Stimulated activated CD4-positive, alpha-beta T cell treated with anti-CD3 and anti-CD28 coated beads, Interleukin-1b, Interleukin-23, amount 100 ng/mL, for 24 hours (primary cell): Measurements from ENCODE around the gene NPHP4.

Source experiments
- DNase-seq, 4 experiments: peaks; one replicate each; pipeline ENCODE4 v3.0.0-alpha.2; 2020; ENCODE audit warnings: low read depth in 4 of 4, low spot score in 1 of 4

Gene NPHP4

GRCh38 chr1:6004412-6005123 lies 12.3 kb upstream of the NPHP4 start:
- no peak for DNase-seq

GRCh38 chr1:6003568-6004411 lies 11.6 kb upstream of the NPHP4 start:
- no peak for DNase-seq

DNA sequence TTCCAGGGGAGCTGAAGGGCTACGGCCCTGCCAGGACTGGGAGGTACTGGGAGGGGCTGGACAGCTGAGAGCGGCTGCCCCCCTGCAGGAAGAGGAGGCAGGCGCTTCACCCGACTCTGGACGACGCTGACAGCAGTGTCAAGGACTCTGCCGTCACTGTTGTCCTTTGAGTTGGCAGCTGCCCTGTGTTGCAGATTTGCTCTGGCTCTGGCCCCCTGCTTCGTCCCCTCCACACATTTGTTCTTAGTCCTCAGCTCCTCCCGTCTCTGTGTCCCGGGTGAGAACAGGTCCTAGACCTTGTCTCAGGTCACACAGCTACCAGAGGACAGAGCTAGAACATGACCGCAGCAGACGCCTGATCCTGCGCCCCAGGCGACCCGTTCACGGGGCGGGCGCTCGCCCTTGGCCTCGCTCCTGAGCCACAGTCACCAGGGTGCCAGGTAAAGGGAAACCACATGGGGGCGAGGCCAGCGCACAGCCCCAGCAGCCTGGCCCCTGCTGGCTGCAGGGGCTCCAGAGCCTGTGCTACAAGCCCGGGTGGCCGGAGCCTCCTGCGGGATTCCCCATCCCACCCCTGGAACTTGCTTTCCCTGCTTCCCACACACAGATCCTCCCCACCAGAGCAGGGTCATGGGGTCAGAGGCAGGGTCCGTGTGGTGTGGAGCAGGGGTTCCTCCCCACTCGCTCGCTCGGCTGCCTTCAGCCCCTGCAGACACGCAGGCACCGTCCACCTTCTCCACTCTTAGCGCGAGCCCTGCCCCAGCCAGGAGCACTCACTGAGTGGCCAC lies 10.7 kb upstream of the NPHP4 start:
- DNase-seq, result no peak

DNA sequence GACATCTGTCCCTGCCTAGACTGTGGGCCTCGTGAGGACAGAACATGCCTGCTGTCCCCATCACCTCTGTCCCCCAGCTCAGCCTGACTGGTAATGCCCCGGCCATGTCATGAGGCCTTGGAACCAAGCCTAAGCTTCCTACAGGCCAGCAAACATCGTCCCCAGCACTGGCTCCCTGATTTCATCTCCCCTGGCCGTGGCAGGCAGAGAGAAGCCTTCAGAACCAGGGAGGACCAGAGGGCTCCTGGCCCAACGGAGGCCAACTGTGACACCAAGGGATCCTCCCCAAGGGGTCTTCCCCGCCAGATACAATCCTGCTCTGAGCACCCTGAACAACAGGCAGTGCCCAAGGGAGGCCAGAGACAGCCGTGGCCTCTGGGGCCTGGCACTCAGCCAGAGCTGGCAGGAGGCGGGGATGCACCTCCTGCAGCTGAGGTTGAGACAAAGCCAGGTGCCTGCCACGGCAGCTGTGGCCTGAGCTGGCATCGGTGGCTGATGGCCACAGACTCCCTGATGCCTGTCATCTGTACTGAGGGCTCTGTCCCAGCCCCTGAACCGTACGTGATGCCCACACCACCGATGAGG lies 9.9 kb upstream of the NPHP4 start:
- no peak for DNase-seq

GRCh38 chr1:6000444-6001288 lies 8.4 kb upstream of the NPHP4 start:
- no peak for DNase-seq

- DNase-seq, result no peak
These were observed 7.7 kb upstream of the NPHP4 start for GRCh38 chr1:5999711-6000443.

- no peak for DNase-seq
These were observed 6.7 kb upstream of the NPHP4 start for GRCh38 chr1:5998906-5999301.

DNA sequence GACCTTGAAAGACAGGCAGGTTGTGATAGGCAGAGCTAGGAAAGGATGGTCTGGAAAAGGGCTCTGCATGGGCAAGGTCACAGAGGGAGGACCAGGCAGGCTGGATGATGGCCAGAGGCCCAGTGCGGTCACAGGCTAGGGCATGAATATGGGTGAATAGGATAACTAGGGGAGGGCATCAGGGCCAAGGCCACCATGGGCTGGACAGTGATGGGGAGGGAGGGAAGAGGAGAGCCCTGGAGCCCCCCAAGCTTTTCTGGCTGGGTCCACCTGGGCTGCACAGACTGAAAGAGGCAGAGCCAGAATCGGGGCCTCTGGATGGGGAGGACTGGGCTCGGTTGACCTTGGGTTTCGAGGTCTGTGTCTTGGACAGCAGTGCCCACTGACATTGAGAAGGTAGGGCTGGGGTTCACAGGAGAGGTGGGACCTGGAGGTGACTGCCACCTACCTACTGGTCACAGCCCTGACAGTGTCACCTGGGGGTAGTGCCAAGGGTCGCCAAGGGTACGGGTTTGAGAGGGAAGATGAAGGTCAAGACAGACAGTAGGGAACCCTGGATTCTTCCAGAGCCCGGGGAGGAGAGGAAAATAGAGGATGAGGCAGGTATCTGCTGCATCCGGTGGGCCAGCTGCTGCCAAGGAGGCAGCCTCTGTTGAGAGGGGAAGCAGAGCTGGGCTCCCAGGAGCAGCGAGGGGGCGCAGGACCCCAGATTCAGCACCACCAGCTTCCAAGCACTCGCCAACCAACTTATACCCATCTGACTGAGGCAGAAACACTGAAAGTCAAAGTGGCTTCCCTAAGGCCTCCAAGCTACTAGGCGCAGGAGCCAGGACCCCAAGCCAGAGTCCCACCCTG lies 6.1 kb upstream of the NPHP4 start:
- no peak for DNase-seq

GRCh38 chr1:5997316-5997715 lies 5.1 kb upstream of the NPHP4 start:
- no peak for DNase-seq

DNA sequence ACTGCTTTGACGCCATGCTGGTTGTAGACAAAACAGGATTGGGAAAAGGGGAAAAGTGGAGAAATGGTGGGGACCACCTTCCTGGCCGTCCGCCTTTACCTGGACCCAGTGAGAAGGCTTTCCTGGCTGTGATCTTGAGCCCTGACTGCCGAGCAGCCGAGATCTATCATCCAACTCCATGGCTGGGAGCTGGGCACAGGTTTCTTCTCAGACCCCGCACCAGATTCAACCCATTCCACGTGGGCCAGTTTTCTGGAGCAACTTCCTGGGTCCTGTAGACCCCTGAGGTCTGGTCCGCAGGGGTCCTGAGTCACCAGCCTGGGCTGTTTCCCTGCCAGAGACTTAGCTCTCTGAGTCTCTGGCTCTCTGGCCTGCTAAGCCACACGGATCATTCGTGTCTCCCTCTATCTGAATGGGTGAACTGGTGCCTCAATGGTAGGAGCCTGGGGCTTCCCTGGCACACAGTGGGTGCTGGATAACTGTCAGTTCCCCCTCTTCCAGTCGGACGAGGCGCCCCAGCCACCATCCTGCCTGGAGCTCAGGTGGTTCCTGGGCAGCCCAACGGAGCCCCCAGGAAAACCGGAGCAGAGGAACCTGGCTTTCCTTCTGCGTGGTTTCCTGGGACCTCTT lies 4.5 kb upstream of the NPHP4 start:
- DNase-seq, result no peak

DNA sequence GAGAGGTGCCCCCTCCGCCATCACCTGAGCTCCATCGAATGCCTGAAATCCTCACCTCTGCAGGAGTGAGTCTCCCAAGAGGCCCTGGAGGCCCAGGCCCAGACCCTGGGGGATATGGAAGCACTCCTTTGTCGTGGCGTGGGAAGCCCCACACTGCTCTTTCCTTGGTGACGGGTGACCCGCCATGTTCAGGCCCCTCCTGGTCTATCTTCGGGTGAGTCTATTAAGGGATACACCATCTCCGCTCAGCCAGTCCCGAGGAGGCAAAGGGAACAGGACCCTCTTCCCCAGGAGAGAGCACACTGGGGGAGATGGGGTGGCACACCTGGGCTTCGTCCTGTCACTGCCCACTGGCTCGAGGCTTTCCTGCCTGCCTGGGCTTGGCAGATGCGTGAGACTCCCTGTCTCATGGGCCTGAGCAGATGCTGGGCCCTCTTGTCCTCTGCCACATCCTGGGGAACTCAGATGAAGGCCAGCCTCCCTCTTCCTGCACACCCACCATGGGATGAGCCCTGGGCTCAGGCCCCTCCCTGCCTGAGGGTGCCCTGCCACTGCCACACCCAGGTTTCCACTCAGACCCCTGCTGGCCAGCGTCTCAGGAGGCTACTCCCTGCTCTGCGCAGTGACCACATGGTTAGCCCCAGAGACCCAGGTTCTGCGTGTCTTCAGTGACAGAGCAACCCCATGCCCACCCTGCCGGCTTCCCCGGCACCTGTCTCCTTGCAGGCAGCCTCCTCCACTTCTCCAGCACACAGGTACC lies 3.8 kb upstream of the NPHP4 start:
- no peak for DNase-seq

- peak in 2 of 4 experiments; percentile 40 to 50 for DNase-seq
These were observed 2.7 kb upstream of the NPHP4 start for GRCh38 chr1:5994713-5995621.

DNA sequence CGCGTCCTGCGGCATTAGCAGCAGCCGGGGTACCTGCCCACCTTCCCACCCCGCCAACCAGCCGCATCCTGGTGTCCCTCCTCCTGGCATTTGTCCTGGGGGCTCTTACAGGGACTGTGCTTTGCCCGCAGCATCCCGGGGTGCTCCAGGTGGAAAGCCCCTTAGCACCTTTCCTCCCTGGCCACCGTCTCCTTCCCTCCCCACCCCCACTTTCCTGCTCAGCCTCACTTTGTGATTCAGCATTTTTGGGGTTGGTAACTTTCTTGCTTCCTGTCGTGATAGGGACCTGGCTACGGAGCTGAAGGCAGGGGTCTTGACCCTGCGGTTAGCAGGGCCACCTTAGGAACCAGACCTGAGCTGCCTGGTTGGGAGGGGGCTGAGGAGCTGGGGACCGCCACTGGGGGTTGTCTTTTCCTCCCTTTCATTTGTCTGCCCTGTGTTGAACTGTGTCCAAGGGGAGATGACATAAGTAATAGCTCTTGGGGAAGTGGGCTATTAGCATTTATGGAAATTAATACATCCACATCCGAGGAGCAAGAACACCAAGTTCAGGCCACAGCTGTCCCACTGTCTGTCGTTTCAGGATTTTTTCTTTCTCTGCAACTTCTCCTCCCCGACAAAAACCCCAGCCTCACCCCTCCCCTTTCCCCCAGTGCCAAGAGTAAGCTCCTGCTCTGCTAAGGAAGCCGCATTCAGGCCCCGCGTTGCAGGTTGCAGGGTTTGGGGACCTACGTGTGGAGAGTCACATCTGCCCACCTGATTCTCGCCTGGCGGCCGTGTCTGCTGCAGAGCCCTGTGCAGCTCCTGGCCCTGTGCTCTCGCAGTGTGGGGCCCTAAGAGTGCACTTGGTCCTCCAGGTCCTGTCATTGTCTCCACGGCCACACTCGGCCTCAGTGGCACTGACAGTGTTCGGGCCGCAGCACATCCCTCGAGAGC lies 1.6 kb upstream of the NPHP4 start:
- DNase-seq, result peak in 1 of 4 experiments; percentile 7

DNA sequence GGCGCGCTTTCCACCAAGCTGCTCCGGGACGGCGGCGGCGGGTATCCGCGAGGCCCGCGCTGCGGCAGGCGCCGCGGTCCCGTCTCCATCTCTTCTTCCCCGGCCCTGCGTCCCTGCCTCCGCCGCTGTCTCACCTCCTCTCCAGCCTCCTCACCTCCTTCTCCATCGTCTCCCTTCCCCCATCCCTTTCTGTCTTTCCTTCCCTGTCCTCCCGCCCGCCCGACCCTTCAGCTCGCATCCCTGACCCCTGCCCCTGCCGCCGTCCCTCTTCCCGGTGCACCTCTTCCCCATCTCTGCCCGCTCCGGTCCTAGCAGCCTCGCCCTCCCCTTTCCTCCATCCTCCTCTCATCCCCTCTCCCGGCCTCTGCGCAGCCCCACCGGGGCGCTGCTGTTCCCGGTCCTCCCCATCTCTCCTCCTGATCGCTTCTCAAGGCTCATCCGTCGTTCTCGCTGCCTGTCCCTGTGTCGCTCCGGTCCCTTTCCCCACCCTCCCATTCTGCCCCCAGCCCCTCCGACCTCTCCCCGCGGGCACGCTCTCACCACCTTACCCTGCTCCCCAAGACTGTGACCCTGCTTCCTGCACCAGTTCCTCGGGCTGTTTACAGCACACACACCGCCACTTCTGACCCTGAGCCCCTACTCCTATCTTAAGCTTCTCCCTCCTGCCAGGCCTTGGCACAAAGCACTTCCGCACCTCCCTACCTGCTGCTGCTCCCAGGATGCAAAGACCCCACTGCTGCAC lies 760 bp upstream of the NPHP4 start:
- DNase-seq, result no peak
